T follicular helper cell (primary cell): Measurements from ENCODE around the gene PTPRT.
"Not testable (repeated sequence)": the region's sequence is repeated elsewhere in the genome, so short reads cannot be mapped to it uniquely, and the experiment has no call there.

Experiments
- DNase-seq: peaks from one replicate; pipeline ENCODE4 v3.0.0-alpha.2; 2020; ENCODE audit warnings: low read depth

The PTPRT gene

DNA sequence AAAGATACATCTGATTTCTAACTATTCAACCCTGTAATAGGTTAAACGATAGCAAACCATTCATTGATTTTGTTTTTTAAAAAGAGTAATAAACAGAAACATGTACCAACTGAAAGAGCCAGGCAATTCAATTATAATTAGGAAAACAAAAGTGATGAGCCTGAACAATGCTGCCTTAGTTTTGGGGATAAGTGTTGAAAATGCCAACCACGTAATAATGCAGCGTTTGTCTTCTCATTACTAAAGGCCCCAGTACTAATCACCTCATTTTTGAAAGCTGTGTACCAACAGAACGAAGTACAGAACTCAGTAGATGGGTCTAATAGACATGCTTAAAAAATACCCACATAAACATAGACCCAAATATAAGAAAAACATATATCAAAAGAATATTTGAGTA is 907.9 kb downstream of the PTPRT start:
- no peak for DNase-seq

DNA sequence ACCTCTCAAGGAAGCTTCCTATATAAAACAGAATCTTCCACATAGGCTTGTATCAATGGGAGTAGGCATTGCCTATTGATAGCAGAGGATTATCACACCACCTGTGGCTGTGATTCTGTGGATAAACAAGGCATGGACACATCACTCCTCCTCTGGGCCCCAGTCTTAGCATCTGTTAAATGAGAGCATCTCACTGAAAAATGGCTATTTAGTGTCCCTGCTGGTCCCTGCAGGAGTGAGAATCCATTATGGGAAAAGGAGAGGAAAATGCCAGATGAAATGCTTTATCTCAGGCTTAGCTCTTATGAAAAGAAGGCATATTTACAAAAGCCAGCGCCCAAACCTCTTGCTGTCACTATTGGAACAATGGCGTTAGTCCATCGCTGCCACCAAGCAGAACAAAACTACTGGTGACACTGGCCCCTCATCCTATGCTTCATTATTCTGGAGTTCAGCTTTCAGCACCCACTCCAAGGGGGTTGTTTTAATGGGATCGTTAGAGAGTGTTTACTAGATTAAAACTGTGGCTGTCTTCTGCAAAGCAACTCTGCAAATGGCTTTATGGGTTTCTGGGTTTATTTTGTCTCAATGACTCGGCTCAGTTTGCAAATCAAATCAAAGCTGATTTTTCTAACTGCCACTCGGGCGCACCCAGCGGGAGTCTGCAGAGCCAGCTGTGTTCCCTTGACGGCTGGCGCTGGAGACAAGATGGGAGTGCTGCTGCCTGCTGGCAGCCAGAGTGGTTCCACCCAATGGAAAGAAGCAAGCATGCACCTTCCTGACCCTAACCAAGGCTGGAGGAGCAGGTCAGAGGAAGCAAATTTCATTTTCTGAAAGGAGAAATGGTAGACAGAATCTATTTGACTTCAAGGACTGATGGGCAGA is 912.7 kb downstream of the PTPRT start:
- no peak for DNase-seq

DNA sequence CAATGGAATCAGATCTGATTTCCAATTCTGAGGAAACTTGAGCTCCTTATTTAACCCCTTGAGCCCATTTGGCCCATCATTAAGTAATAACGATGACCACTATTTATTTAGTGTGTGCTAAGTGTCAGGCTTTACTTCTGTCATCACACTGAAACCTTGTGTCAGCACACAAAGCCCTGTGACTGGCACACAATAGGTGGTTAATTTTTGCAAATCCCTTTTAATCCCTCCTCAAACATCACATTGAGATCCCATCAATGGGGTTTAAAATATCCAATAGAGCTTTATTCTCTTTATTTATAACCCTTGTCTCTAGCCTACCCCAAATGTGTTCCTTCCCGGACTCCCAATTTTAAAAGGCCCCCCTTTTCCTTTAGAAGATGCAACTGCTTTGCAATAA is 914.7 kb downstream of the PTPRT start:
- no peak for DNase-seq

DNA sequence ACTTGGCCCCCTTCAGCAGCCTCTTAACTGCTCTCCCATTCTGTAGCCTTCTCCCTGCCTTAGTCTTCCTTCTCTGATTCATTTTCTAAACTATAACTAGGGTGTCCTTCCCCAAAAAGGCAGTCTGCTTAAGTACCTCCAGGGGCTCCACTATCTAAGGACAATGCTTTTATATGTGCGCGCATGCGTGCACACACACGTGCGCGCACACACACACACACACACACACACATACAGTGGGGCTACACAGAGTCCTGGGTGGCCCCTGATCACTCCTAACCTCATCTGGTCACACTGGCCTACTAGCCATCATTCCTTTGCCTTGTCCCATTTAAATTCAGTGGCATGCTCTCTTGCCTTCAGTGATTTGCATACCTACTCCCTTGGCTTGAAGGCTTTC is 917.2 kb downstream of the PTPRT start:
- DNase-seq: no peak

DNA sequence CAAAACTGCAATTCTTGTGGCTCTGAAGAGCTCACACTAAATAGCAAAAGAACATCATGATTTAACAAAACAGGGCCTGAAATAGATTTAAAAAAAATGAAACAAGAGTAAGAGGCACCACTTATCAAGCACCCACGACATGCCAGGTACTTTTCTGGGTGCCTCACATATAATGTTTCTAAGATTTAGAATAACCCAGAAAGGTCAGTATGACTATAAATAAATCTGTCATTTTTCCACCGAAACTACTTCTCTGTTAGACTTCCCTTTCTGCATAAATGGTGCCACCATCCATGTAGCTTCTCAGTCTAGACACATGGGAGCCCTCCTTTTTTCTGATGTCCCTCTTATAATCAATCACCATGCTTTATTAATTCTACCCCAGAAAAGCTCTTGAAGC is 919.2 kb downstream of the PTPRT start:
- DNase-seq: no peak

DNA sequence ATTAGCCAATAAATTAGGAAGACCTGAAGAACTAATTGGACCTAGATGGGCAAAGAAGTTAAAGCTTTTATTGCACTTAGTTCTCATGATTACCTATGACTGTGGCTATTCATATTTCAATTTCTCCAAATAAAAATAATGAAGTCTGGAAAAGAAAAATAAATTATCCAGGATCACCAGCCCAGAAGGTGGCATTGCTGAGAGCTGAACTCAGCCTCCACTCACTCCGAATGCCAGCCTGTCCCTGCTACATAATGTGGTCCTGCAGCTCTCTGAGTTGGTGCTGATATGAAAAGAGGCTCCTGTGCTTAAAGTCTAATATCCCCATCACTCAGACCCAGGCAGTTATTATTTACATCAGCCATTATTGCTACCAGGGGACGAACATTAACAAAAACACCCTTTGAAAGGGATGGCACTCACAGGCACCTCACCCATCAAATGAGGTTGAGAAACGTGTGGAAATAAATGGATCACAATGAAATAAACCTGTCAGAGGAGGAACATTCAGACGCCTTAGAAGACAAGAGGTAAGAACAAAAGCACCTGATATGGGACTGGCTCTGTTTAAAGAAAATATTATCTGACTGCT is 921.8 kb downstream of the PTPRT start:
- no peak for DNase-seq

DNA sequence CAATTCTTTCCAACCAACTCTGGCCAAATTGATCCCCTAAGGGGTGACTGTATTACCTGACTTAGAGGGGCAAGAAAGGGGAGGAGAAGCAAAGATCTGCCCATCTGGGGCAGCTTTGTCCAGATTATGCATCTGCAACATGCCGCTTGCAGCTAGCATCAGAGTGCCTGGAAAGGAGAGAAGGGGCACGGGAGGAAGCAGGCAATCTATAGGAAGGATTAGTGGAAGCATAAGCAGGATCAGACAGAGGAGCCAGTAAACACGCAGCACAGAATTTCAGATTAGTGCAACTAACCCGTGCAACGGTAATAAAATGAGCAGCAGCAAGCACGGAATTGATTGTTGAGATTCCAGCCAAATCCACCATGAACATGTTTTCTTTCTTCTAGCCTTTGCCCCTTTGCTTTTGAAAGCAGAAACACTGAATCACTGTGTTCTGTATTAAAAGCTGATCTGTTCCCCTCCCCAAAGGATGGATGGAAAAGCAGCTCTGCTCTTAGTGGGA is 927.9 kb downstream of the PTPRT start:
- DNase-seq: no peak

DNA sequence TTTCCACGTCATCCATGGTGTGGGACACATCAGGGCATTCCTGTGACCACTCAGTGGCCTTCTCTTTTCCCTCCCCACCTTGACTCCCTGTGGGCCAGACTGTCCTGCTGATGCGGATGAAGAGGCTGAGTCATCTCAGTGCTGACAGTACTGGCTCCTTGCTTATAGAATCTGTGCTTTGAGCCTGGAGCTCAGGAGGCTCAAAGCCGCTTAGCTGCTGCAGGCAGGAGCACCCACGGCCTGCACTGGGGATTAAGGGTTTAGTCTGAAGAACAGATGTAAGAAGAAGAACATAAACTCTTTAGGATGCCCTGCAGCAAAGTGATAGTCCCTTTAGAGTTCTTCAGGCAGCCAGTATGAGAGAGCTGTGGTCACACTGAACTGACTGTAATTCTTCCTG is 929.5 kb downstream of the PTPRT start:
- DNase-seq: no peak

DNA sequence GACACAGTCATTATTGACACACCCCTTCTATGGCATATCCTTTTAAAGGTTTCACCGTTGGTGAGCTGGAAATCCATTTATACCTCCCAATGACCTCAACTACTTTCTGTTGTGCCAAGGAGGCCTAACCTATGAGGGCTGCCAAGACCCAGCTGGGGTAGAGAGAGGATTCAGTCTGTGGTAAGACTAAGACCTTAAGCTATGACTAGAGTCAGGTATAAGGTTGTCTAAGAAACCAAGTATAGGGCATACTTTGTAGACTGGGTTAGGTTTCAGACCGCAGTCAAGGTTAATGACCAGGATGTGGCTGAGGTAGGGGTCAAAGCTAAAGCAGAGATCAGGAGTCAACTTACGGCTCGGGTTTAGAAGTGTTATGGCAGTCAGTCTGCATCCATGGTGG is 930.3 kb downstream of the PTPRT start:
- no peak for DNase-seq

DNA sequence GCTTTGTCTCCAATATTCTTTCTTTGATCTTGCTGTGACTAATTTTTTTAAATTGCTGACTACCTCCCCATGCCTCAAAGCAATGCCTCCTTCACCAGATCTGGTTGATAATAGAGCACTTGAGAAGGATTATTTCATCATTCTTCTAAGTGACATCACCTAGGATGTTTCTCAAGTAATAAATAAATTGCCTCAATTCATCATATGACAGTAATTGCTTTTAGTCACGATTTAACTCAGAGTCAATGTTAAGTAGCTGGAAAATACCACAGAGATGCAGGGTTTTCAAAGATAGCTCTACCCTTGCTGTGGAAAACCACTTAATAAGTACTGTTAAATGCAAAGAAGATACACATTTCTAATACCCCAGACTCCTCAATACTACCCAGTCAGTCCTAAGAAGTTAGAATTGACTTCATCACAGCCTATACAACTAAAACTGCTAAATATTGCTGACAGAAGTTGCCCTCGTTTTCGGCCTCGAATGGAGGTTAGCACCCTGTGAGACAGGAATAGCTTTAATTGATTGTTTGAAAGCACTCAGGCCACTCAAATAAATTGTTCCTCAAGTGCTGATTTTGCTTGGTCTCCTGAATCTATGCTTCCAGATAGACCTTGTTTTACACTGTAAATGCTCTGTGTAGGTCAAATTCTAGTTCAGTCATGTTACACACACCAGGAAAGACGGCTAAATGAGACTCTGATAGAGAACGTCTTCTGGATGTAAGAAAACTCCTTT is 931.0 kb downstream of the PTPRT start:
- DNase-seq: no peak

DNA sequence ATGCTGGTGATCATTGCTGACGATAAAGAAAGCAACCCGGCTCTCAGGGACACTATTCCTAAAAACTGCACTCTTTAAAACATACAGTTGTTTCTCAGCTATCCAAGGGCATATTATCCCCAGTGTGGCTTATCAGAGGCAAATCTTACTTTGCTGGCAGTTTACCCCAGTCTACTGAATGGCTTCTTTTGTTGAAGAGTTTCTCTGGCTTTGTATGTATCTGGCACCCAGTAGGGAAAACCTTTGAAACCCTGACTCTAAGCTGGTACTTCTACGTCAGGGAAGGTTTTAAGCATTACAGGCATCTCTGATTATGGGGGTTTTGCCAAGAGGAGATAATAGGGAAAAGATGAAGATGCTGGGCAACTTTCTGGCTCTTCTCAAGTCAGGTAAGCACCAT is 933.9 kb downstream of the PTPRT start:
- no peak for DNase-seq

DNA sequence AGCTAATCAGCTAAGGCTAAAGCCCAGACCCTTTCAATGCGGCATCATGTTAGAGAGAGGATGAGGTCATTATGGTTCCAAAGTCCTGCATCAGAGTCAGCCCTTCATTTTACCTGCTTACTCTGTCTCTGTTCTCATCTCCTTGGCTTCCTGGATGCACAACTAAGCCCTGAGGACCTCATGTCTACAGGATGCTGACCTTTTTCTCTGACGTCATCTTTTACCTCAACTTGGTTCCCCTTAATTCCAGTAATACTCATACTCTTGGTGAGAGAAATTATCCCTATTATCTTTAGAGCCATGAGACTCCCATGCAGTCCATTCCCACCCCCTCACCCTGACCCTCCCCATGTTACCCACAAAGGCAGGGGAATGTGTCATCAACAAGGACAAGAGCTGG is 935.0 kb downstream of the PTPRT start:
- no peak for DNase-seq

DNA sequence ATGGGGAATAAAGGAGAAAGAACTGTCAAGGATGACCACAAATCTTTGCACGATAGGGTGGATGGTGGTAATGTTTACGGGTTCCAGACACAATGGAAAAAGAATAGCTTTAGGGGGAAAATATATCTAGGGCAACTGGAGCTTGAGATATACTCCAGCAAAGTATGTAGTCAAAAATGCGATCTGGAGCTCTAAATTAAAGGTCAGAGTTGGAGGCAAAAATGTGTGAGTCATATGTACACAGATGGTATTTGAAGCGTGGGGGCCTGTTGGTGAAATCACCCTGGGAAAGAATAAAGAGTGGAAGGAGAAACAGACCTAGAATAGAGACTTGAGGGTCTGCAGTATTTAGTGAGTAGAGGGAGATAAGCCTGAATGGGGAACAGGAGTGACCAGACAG is 937.6 kb downstream of the PTPRT start:
- no peak for DNase-seq

DNA sequence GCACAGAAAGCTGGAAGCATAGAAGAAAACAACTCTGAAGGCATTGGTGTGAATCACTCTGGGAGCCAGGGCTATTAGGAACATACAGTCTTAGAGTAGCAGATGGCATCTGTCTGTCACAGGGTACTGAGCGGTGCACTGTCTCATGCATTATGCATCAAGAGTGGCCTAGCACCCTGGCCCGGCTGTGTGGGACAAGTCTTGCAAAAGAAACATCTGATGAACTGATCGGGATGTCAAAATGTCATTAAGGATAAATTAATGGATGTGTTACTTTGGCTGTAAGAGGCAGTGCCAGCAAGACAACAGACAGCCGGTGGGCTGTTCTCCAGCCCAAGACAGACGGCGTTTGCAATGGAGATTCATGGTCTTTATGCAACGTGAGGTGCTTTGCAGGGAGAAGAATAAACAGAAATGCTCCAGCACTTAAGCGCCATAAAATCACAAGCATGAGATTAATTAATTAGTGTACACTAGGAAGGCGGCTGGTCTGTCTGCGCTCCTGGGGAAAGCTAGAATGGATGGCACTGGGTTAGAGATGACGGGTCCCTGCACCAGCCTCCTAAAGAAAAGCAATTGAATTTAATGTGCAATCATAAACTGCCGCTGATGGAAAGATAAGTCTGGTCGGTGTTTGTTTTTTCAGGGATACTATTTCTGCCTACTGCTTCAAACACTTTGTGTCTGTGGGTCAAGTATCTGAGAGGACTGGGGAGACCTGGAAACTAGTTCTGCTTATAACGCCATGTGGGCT is 970.9 kb downstream of the PTPRT start:
- no peak for DNase-seq

DNA sequence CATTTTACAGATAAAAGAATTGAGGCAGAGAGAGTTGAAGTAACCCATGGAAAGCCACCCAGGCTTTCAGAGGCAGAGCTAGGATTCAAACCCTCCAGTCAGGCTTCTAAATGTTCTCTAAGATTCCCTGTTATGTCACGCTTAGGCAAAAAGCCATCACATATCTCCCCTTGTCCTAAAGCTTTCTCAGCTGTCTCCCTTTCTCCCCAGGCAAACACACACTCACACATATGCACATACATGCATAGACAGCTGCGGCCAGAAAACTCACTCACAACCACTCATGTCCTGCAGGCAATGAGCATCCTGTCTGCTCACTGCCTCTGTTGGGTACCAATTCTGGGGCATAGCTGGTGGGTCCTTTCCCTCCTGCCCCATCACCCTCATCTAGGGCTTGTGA is 975.6 kb downstream of the PTPRT start:
- no peak for DNase-seq

DNA sequence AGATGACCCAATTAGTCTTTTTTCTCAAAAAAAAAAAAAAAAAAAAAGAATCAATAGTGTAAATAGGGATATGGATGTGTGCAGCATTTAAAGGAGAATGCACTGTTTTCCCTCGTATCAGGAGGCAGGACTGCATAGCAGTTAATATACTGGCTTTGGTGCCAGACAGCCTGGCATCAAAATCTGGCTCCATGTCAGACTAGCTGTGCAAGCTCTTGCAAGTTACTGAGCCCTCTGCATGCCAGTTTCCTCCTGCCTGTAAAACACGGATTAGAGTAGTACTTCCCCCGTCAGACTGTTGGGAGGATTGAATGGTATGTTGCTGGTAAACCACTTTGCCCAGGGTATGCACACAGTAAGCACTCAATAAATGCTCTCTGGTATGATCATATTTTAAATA is 977.3 kb downstream of the PTPRT start:
- no peak for DNase-seq

DNA sequence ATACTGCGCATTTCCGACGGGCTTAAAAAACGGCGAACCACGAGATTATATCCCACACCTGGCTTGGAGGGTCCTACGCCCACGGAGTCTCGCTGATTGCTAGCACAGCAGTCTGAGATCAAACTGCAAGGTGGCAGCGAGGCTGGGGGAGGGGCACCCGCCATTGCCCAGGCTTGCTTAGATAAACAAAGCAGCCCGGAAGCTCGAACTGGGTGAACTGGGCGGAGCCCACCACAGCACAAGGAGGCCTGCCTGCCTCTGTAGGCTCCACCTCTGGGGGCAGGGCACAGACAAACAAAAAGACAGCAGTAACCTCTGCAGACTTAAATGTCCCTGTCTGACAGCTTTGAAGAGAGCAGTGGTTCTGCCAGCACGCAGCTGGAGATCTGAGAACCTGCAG is 983.1 kb downstream of the PTPRT start:
- DNase-seq: not testable (repeated sequence)

DNA sequence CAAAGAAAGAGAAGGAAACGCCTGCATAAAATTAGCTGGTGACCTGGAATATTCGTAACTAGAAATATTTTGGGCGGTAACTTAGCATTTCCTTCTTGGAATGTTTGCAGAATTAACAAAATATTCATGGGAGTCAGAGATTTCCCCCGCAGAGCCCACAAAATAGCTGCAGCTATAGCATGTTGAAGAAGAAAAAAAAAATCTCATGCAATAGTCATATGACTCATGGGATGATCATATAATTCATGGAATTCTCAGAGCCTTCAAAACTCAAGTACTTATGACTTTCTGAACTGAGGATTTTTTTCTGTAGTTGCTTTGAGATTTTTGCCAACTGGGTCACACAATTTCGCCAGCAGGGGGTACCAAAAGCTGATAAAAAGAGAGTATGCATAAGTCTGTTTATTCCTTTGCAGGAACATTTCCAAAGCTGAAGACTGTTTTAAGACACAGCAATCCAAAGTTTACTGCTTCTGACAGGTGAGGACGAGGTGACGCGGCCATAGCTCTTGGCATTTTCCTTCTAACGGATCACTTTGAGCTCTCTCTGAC is 985.5 kb downstream of the PTPRT start:
- no peak for DNase-seq

DNA sequence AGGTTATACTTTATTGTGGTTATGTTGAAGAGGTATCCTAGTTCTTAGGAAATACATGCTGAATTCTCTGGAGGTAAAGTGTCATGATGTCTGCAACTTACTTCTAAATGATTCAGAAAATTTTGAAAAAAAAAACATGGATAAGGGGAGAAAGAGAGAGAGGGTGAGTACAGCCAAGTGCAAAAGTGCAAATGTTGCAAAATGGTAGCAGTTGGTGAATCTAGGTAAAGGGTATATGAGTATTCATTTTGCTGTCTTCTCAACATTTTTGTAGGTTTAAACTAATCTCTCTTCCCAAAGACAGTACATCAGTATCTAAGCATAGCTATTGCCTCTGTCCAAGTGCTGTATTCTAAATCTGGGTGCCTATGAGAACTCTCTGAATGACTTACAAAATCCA is 992.1 kb downstream of the PTPRT start:
- no peak for DNase-seq

DNA sequence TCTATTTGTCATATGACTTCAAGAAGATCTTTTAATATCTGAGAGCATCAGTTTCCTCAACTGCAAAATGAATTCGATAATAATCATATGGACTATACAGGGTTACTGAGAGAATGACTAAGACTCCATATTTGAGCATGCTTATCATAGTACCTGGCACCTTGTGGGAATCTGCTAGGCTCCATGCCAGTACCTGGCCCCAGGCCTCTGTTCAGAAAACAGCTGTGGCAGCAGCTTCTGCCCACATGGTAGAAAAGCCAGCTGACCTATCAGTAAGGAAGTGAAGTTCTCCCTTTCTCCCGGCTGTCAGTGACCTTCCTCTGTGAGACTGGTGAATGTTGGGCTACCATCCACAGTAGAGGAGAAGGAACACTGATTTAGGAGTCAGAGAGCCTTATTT is 996.6 kb downstream of the PTPRT start:
- no peak for DNase-seq

DNA sequence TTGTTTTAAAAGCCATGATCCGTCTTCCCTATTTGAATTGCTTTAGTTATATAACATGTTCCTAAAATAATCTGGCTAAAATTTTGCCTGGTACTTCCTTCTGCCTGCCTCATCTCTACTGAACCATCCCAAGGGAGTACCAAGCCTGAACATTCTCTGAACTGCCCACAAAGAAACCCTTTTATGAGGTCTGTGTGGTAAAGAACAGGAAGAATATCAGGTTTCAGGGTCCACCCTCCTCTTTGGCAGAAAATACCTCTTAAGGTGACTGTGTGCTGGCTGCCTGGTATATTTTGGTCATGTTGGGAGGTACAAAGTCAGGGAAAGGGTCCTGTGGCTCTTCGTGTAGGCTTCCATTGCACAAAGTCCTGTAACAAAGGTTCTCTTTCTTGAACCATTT is 997.4 kb downstream of the PTPRT start:
- DNase-seq: no peak
